CD8-positive, alpha-beta memory T cell (primary cell): ENCODE results near the gene CCDC136. TPM values are rescaled to one million over a fixed set of nuclear protein-coding genes. Genes with fewer than 3 reads are reported as not detected.

ENCODE experiments used
- CTCF ChIA-PET: fragments of 350-600 bp; sonication (Branson Sonifier 250); formaldehyde crosslinking; loops from one replicate; lab custom pipeline; 2021; ENCODE audit warnings: antibody characterized with exemption; lab: Charles Lee
- POLR2A ChIA-PET: fragments of 350-600 bp; sonication (Branson Sonifier 250); formaldehyde crosslinking; loops from one replicate; lab custom pipeline; 2021; ENCODE audit warnings: antibody characterized with exemption; lab: Charles Lee
- DNase-seq, 5 donors: peaks; one replicate each; pipeline versions ENCODE4 v3.0.0 to v3.0.0-alpha.2; 2020 to 2022; ENCODE audit warnings: mixed read lengths in 1 of 5
- H3K27ac ChIP-seq: one replicate; pipeline ENCODE4 v1.7.0; 2013; ENCODE audit warnings: low read depth, mild to moderate bottlenecking, low read length, moderate library complexity
- H3K27me3 ChIP-seq: 2 replicates; pipeline ENCODE4 v1.7.0; 2013; ENCODE audit warnings: low read length, mild to moderate bottlenecking; ENCODE audit not compliant: insufficient read depth, poor library complexity, severe bottlenecking
- H3K36me3 ChIP-seq: 2 replicates; pipeline ENCODE4 v1.7.0; 2013; ENCODE audit warnings: mild to moderate bottlenecking, low read length, moderate library complexity; ENCODE audit not compliant: insufficient read depth
- H3K4me1 ChIP-seq: 2 replicates; pipeline ENCODE4 v1.7.0; 2013; ENCODE audit warnings: mild to moderate bottlenecking, low read length, moderate library complexity; ENCODE audit not compliant: insufficient read depth
- H3K4me3 ChIP-seq: 2 replicates; pipeline ENCODE4 v1.7.0; 2013; ENCODE audit warnings: mild to moderate bottlenecking, low read length
- H3K9me3 ChIP-seq: 2 replicates; pipeline ENCODE4 v1.7.0; 2013; ENCODE audit warnings: mild to moderate bottlenecking, low read length
- H3K27ac Mint-ChIP-seq, 8 donors: one replicate each; pipeline ENCODE4 v1.8.0; 2020 to 2021; ENCODE audit warnings: mixed read lengths in 8 of 8, mild to moderate bottlenecking in 6 of 8, inconsistent platforms in 3 of 8, moderate library complexity in 3 of 8
- H3K27me3 Mint-ChIP-seq, 2 donors: one replicate each; pipeline ENCODE4 v1.8.0; 2020 to 2021; ENCODE audit warnings: mixed read lengths in 2 of 2, mild to moderate bottlenecking in 1 of 2, moderate library complexity in 1 of 2
- H3K36me3 Mint-ChIP-seq, 3 donors: one replicate each; pipeline ENCODE4 v1.8.0; 2020 to 2021; ENCODE audit warnings: mixed read lengths in 3 of 3, inconsistent platforms in 1 of 3, mild to moderate bottlenecking in 1 of 3
- H3K4me1 Mint-ChIP-seq, 3 donors: one replicate each; pipeline ENCODE4 v1.8.0; 2020 to 2021; ENCODE audit warnings: mixed read lengths in 3 of 3, inconsistent platforms in 1 of 3, mild to moderate bottlenecking in 1 of 3
- H3K4me3 Mint-ChIP-seq, 7 donors: one replicate each; pipeline ENCODE4 v1.8.0; 2020 to 2021; ENCODE audit warnings: mixed read lengths in 7 of 7, mild to moderate bottlenecking in 6 of 7, moderate library complexity in 4 of 7, inconsistent platforms in 2 of 7
- H3K9me3 Mint-ChIP-seq, 5 donors: one replicate each; pipeline ENCODE4 v1.8.0; 2020 to 2022; ENCODE audit warnings: mixed read lengths in 5 of 5, mild to moderate bottlenecking in 3 of 5, moderate library complexity in 2 of 5, inconsistent platforms in 1 of 5
- polyA plus RNA-seq: library from polyadenylated mRNA; unstranded; fragments of 300-500 nt; fragmentation: Illumina TruSeq; gene quantifications from one replicate; pipeline ENCODE4 v1.2.3, GENCODE V29; 2021
- total RNA-seq, 2 experiments: library from RNA; stranded (reverse); gene quantifications; one replicate each; pipeline ENCODE4 v1.2.3, GENCODE V29; 2021

The CCDC136 gene
- total and polyA plus RNA-seq, 3 experiments from 2014 or later, result 2.6 to 9.0 (median 8.7) TPM

- Histone ChIP-seq H3K9me3 (no peaks in the 10 kb centered on the region), H3K36me3 (no peaks in the 10 kb centered on the region), H3K4me1 (no peaks in the 10 kb centered on the region), H3K27ac (no peak overlapping the region), H3K4me3 (no peak overlapping the region), H3K27me3 (no peaks in the 10 kb centered on the region)
- Mint-ChIP-seq H3K27me3 (no peaks in the 10 kb centered on the region), H3K9me3 (no peaks in the 10 kb centered on the region), H3K4me3 (no peak overlapping the region), H3K27ac (no peak overlapping the region), H3K4me1 (peaks cover 0 to 1% (median 0%) of the 10 kb centered on the region in 3 donors), H3K36me3 (no peaks in the 10 kb centered on the region)
- DNase-seq, result no peak
- ChIA-PET POLR2A (interaction anchor here (0.6 kb wide), 1 partner anchor 33 kb away, joined by 7 read pairs; no protein-coding TSS in a partner anchor), CTCF (interaction anchor here (1.3 to 5.0 kb wide), 3 partner anchors 10 to 41 kb away, joined by 3 to 35 read pairs (median 4); no protein-coding TSS in a partner anchor)
Observed at GRCh38 chr7:128842674-128843641, 51.2 kb downstream of the CCDC136 start.

- H3K4me1 ChIP-seq, result no peaks in the 10 kb centered on the region
- no peak overlapping the region for H3K27ac ChIP-seq
- no peaks in the 10 kb centered on the region for H3K9me3 ChIP-seq
- Mint-ChIP-seq H3K4me3 (no peak overlapping the region), H3K27ac (no peak overlapping the region), H3K9me3 (no peaks in the 10 kb centered on the region), H3K27me3 (no peaks in the 10 kb centered on the region), H3K4me1 (peaks cover 0 to 1% (median 0%) of the 10 kb centered on the region in 3 donors), H3K36me3 (no peaks in the 10 kb centered on the region)
- ChIA-PET CTCF (interaction anchor here (0.8 to 5.0 kb wide), 2 partner anchors 23 to 40 kb away, joined by 3 to 35 read pairs; no protein-coding TSS in a partner anchor), POLR2A (interaction anchor here (0.6 kb wide), 1 partner anchor 32 kb away, joined by 7 read pairs; no protein-coding TSS in a partner anchor)
- no peaks in the 10 kb centered on the region for H3K27me3 ChIP-seq
- DNase-seq, result no peak
- H3K4me3 ChIP-seq, result no peak overlapping the region
- no peaks in the 10 kb centered on the region for H3K36me3 ChIP-seq
Observed at GRCh38 chr7:128843938-128844621, 52.3 kb downstream of the CCDC136 start.

- no peak overlapping the region for H3K27ac Mint-ChIP-seq
Observed at GRCh38 chr7:128844777-128845311, 53.1 kb downstream of the CCDC136 start.

GRCh38 chr7:128845475-128845874 lies 53.7 kb downstream of the CCDC136 start:
- Mint-ChIP-seq H3K27ac (no peak overlapping the region), H3K4me1 (peaks cover 0 to 1% (median 0%) of the 10 kb centered on the region in 3 donors), H3K27me3 (peaks cover 0 to 2% of the 10 kb centered on the region in 2 donors), H3K9me3 (no peaks in the 10 kb centered on the region), H3K4me3 (no peak overlapping the region), H3K36me3 (no peaks in the 10 kb centered on the region)
- CTCF ChIA-PET, result interaction anchor here (1.0 kb wide), 1 partner anchor 38 kb away, joined by 3 read pairs; no protein-coding TSS in a partner anchor
- no peak overlapping the region for H3K27ac ChIP-seq
- H3K9me3 ChIP-seq, result no peaks in the 10 kb centered on the region
- DNase-seq, result no peak
- POLR2A ChIA-PET, result no interaction called here
- no peaks in the 10 kb centered on the region for H3K4me1 ChIP-seq
- H3K36me3 ChIP-seq, result no peaks in the 10 kb centered on the region
- no peak overlapping the region for H3K4me3 ChIP-seq
- H3K27me3 ChIP-seq, result no peaks in the 10 kb centered on the region

More at GRCh38 chr7:128844777-128845311, 53.1 kb downstream of the CCDC136 start:
- H3K27ac ChIP-seq, result no peak overlapping the region
- POLR2A ChIA-PET, result no interaction called here
- no peak overlapping the region for H3K4me3 Mint-ChIP-seq
- H3K36me3 ChIP-seq, result no peaks in the 10 kb centered on the region
- no peaks in the 10 kb centered on the region for H3K9me3 ChIP-seq
- peaks cover 0 to 1% (median 0%) of the 10 kb centered on the region in 3 donors for H3K4me1 Mint-ChIP-seq
- H3K27me3 ChIP-seq, result no peaks in the 10 kb centered on the region
- no peaks in the 10 kb centered on the region for H3K9me3 Mint-ChIP-seq
- H3K36me3 Mint-ChIP-seq, result no peaks in the 10 kb centered on the region
- H3K4me3 ChIP-seq, result no peak overlapping the region
- CTCF ChIA-PET, result interaction anchor here (1.0 to 5.0 kb wide), 2 partner anchors 38 to 39 kb away, joined by 3 to 35 read pairs; no protein-coding TSS in a partner anchor
- no peaks in the 10 kb centered on the region for H3K27me3 Mint-ChIP-seq
- no peak for DNase-seq
- no peaks in the 10 kb centered on the region for H3K4me1 ChIP-seq

GRCh38 chr7:128845987-128846386 lies 54.2 kb downstream of the CCDC136 start:
- DNase-seq, result no peak
- CTCF ChIA-PET, result no interaction called here
- Histone ChIP-seq H3K27me3 (no peaks in the 10 kb centered on the region), H3K9me3 (no peaks in the 10 kb centered on the region), H3K27ac (no peak overlapping the region), H3K36me3 (no peaks in the 10 kb centered on the region), H3K4me1 (no peaks in the 10 kb centered on the region), H3K4me3 (no peak overlapping the region)
- no peak overlapping the region for H3K4me3 Mint-ChIP-seq
- H3K9me3 Mint-ChIP-seq, result no peaks in the 10 kb centered on the region
- no peak overlapping the region for H3K27ac Mint-ChIP-seq
- POLR2A ChIA-PET, result no interaction called here
- H3K36me3 Mint-ChIP-seq, result no peaks in the 10 kb centered on the region
- peaks cover 0 to 1% (median 0%) of the 10 kb centered on the region in 3 donors for H3K4me1 Mint-ChIP-seq
- peaks cover 0 to 2% of the 10 kb centered on the region in 2 donors for H3K27me3 Mint-ChIP-seq

GRCh38 chr7:128846781-128847444 lies 55.1 kb downstream of the CCDC136 start:
- ChIA-PET CTCF (interaction anchor here (1.3 kb wide), 1 partner anchor 16 kb away, joined by 4 read pairs; the partner anchor contains the start of gene ATP6V1F), POLR2A (no interaction called here)
- Histone ChIP-seq H3K27me3 (no peaks in the 10 kb centered on the region), H3K27ac (no peak overlapping the region), H3K4me1 (no peaks in the 10 kb centered on the region), H3K4me3 (no peak overlapping the region), H3K9me3 (no peaks in the 10 kb centered on the region), H3K36me3 (no peaks in the 10 kb centered on the region)
- no peak overlapping the region for H3K4me3 Mint-ChIP-seq
- H3K36me3 Mint-ChIP-seq, result no peaks in the 10 kb centered on the region
- H3K4me1 Mint-ChIP-seq, result peaks cover 0 to 1% (median 0%) of the 10 kb centered on the region in 3 donors
- peak overlapping the region in 1 of 8 donors; percentile 58 for H3K27ac Mint-ChIP-seq
- DNase-seq, result no peak
- H3K27me3 Mint-ChIP-seq, result peaks cover 0 to 2% of the 10 kb centered on the region in 2 donors
- no peaks in the 10 kb centered on the region for H3K9me3 Mint-ChIP-seq

GRCh38 chr7:128847721-128848211 lies 56.0 kb downstream of the CCDC136 start:
- no peak overlapping the region for H3K27ac ChIP-seq
- no peak overlapping the region for H3K27ac Mint-ChIP-seq
- H3K4me3 ChIP-seq, result no peak overlapping the region
- H3K27me3 ChIP-seq, result no peaks in the 10 kb centered on the region
- POLR2A ChIA-PET, result no interaction called here
- H3K4me1 Mint-ChIP-seq, result no peaks in the 10 kb centered on the region
- no peak overlapping the region for H3K4me3 Mint-ChIP-seq
- no peaks in the 10 kb centered on the region for H3K4me1 ChIP-seq
- H3K27me3 Mint-ChIP-seq, result peaks cover 0 to 2% of the 10 kb centered on the region in 2 donors
- DNase-seq, result no peak
- H3K36me3 ChIP-seq, result no peaks in the 10 kb centered on the region
- CTCF ChIA-PET, result interaction anchor here (1.3 kb wide), 1 partner anchor 15 kb away, joined by 4 read pairs; the partner anchor contains the start of gene ATP6V1F
- no peaks in the 10 kb centered on the region for H3K9me3 Mint-ChIP-seq
- no peaks in the 10 kb centered on the region for H3K36me3 Mint-ChIP-seq
- H3K9me3 ChIP-seq, result no peaks in the 10 kb centered on the region
